HCT116 (cell line): ENCODE data around the gene GSTO1. TPM values are rescaled to one million over a fixed set of nuclear protein-coding genes. Genes with fewer than 3 reads are reported as not detected.

ENCODE experiments used
- ATAC-seq: fragments of 200-7000 bp; cut with Tn5 transposase; 2 replicates; pipeline ENCODE4 v1.9.1; 2020; ENCODE audit warnings: mild to moderate bottlenecking, moderate library complexity
- BruUV-seq: library from RNA; stranded (reverse); fragments of 400-500 nt; replicated peaks from 2 replicates; lab custom pipeline; 2021; lab: Mats Ljungman, UMichigan
- CTCF ChIA-PET: fragments of 300-600 bp; sonication (Branson Sonifier 250); formaldehyde crosslinking; loops from one replicate; lab custom pipeline; 2021; ENCODE audit warnings: antibody characterized with exemption; lab: Charles Lee
- POLR2A ChIA-PET: fragments of 300-600, 350-600 bp; sonication (Branson Sonifier 250); formaldehyde crosslinking; loops from one replicate; lab custom pipeline; 2021; ENCODE audit warnings: antibody characterized with exemption; lab: Charles Lee
- RAD21 ChIA-PET, 2 experiments: fragments of 300-600 bp; sonication (Branson Sonifier 250); formaldehyde crosslinking; loops; one replicate each; lab custom pipeline; 2023; ENCODE audit warnings: low total read pairs in 2 of 2; ENCODE audit not compliant: uncharacterized antibody in 2 of 2, unreplicated experiment in 2 of 2, low non-redundant PET in 1 of 2; lab: Charles Lee
- DNase-seq: peaks from one replicate; pipeline ENCODE4 v3.0.0-alpha.2; 2010; ENCODE audit warnings: low read depth, low spot score
- H2AFZ ChIP-seq: fragments of 200-600 bp; shearing (Covaris generic), sonication (generic); 2 replicates; pipeline ENCODE4 v1.6.1; 2017; ENCODE audit warnings: low read depth, mixed run types, mixed read lengths, antibody characterized with exemption, low read length; ENCODE audit not compliant: poor library complexity, severe bottlenecking
- H3K27ac ChIP-seq: 2 replicates; pipeline ENCODE4 v1.5.1; 2012; ENCODE audit warnings: low read depth, low read length
- H3K27me3 ChIP-seq: fragments of 200-600 bp; sonication (generic); 2 replicates; pipeline ENCODE4 v1.6.1; 2016; ENCODE audit warnings: mixed run types, low read length, mixed read lengths; ENCODE audit not compliant: insufficient read depth
- H3K36me3 ChIP-seq, 2 experiments: fragments of 200-500 bp in 1 of 2; fragments of 200-600 bp in 1 of 2; sonication (Bioruptor generic) in 1 of 2; sonication (generic) in 1 of 2; 2 replicates each; pipeline versions ENCODE4 v1.5.1 to v1.6.1; 2014 to 2016; ENCODE audit warnings: low read length in 2 of 2, inconsistent platforms in 1 of 2, mixed read lengths in 1 of 2, mixed run types in 1 of 2; ENCODE audit not compliant: insufficient read depth in 2 of 2, control insufficient read depth in 1 of 2
- H3K4me1 ChIP-seq, 2 experiments: fragments of 200-600 bp in 1 of 2; sonication (generic) in 1 of 2; 2 replicates each; pipeline versions ENCODE4 v1.5.1 to v1.6.1; 2012 to 2017; ENCODE audit warnings: low read length in 2 of 2, inconsistent platforms in 1 of 2, mild to moderate bottlenecking in 1 of 2, mixed read lengths in 1 of 2, mixed run types in 1 of 2, moderate library complexity in 1 of 2; ENCODE audit not compliant: insufficient read depth in 2 of 2, control insufficient read depth in 1 of 2
- H3K4me2 ChIP-seq: fragments of 200-600 bp; sonication (generic); 2 replicates; pipeline ENCODE4 v1.6.1; 2017; ENCODE audit warnings: mixed run types, low read length, mixed read lengths
- H3K4me3 ChIP-seq, 2 experiments: fragments of 200-600 bp in 1 of 2; sonication (generic) in 1 of 2; replicated peaks in 1 of 2; 2 replicates each; pipeline ENCODE4 v1.5.1; 2011 to 2016; ENCODE audit warnings: low read length in 2 of 2, control low read depth in 1 of 2, low read depth in 1 of 2, mild to moderate bottlenecking in 1 of 2, mixed read lengths in 1 of 2, mixed run types in 1 of 2
- H3K79me2 ChIP-seq: fragments of 200-600 bp; sonication (generic); 2 replicates; pipeline ENCODE4 v1.6.1; 2017; ENCODE audit warnings: mild to moderate bottlenecking, mixed run types, low read length, moderate library complexity, mixed read lengths; ENCODE audit not compliant: insufficient read depth
- H3K9ac ChIP-seq: fragments of 200-600 bp; sonication (generic); 2 replicates; pipeline ENCODE4 v1.6.1; 2016; ENCODE audit warnings: low read length, mixed read lengths
- H3K9me2 ChIP-seq: fragments of 200-600 bp; sonication (generic), shearing (Covaris generic); 2 replicates; pipeline ENCODE4 v1.6.1; 2017; ENCODE audit warnings: mixed run types, mild to moderate bottlenecking, moderate library complexity; ENCODE audit not compliant: insufficient read depth
- H3K9me3 ChIP-seq, 2 experiments: fragments of 200-500 bp in 1 of 2; fragments of 200-600 bp in 1 of 2; sonication (Bioruptor generic) in 1 of 2; sonication (generic) in 1 of 2; 2 replicates each; pipeline ENCODE4 v1.6.1; 2014 to 2017; ENCODE audit warnings: low read length in 2 of 2, mixed read lengths in 2 of 2, inconsistent platforms in 1 of 2, low read depth in 1 of 2, mild to moderate bottlenecking in 1 of 2, mixed run types in 1 of 2, moderate library complexity in 1 of 2; ENCODE audit not compliant: control insufficient read depth in 1 of 2, insufficient read depth in 1 of 2
- H4K20me1 ChIP-seq: fragments of 200-600 bp; sonication (generic), shearing (Covaris generic); 2 replicates; pipeline ENCODE4 v1.6.1; 2017; ENCODE audit warnings: mixed run types, mild to moderate bottlenecking, moderate library complexity; ENCODE audit not compliant: insufficient read depth
- ATF3 ChIP-seq: IDR thresholded peaks from 2 replicates; pipeline ENCODE4 v1.6.1; 2012
- CBX3 ChIP-seq: IDR thresholded peaks from 2 replicates; pipeline ENCODE4 v1.6.1; 2012; ENCODE audit warnings: low read depth
- CEBPB ChIP-seq: IDR thresholded peaks from 2 replicates; pipeline ENCODE4 v1.6.1; 2012; ENCODE audit warnings: low read depth
- CTCF ChIP-seq, 3 experiments: fragments of 200-600 bp in 1 of 3; sonication (generic) in 1 of 3; IDR thresholded peaks in 2 of 3; conservative IDR thresholded peaks in 1 of 3; 2 replicates each; pipeline ENCODE4 v1.5.1; 2012 to 2017; ENCODE audit warnings: low read depth in 2 of 3, low read length in 2 of 3, antibody characterized with exemption in 1 of 3, borderline replicate concordance in 1 of 3, control low read depth in 1 of 3, mild to moderate bottlenecking in 1 of 3, mixed read lengths in 1 of 3, mixed run types in 1 of 3, moderate library complexity in 1 of 3; ENCODE audit not compliant: insufficient read depth in 1 of 3
- EGR1 ChIP-seq: IDR thresholded peaks from 2 replicates; pipeline ENCODE4 v1.6.1; 2012; ENCODE audit warnings: low read depth
- ELF1 ChIP-seq: IDR thresholded peaks from 2 replicates; pipeline ENCODE4 v1.6.1; 2012; ENCODE audit warnings: low read depth, borderline replicate concordance
- EZH2 ChIP-seq: fragments of 200-600 bp; sonication (generic); IDR thresholded peaks from 2 replicates; pipeline ENCODE4 v1.6.1; 2017; ENCODE audit warnings: antibody characterized with exemption, mixed run types
- EZH2phosphoT487 ChIP-seq: fragments of 200-600 bp; IDR thresholded peaks from 2 replicates; pipeline ENCODE4 v1.6.1; 2018; ENCODE audit warnings: antibody characterized with exemption, borderline replicate concordance
- MAX ChIP-seq: IDR thresholded peaks from 2 replicates; pipeline ENCODE4 v1.6.1; 2012
- POLR2A ChIP-seq: IDR thresholded peaks from 2 replicates; pipeline ENCODE4 v1.7.0; 2011; ENCODE audit warnings: borderline replicate concordance; ENCODE audit not compliant: insufficient read depth, insufficient read length; ENCODE audit errors: extremely low read depth
- POLR2AphosphoS5 ChIP-seq: IDR thresholded peaks from 2 replicates; pipeline ENCODE4 v1.6.1; 2011; ENCODE audit warnings: mild to moderate bottlenecking, low read depth, low read length, moderate library complexity
- RAD21 ChIP-seq: IDR thresholded peaks from 2 replicates; pipeline ENCODE4 v1.6.1; 2012; ENCODE audit warnings: low read depth, mild to moderate bottlenecking
- REST ChIP-seq: IDR thresholded peaks from 2 replicates; pipeline ENCODE4 v1.6.1; 2012; ENCODE audit warnings: low read depth
- SIN3A ChIP-seq: IDR thresholded peaks from 2 replicates; pipeline ENCODE4 v1.6.1; 2012; ENCODE audit warnings: low read depth
- SP1 ChIP-seq: IDR thresholded peaks from 2 replicates; pipeline ENCODE4 v1.6.1; 2012; ENCODE audit warnings: low read depth
- TCF7L2 ChIP-seq: IDR thresholded peaks from 2 replicates; pipeline ENCODE4 v1.7.0; 2011; ENCODE audit warnings: borderline replicate concordance, inconsistent platforms; ENCODE audit not compliant: insufficient read depth, insufficient read length; ENCODE audit errors: extremely low read depth
- ZBTB33 ChIP-seq: IDR thresholded peaks from 2 replicates; pipeline ENCODE4 v1.6.1; 2011; ENCODE audit warnings: mild to moderate bottlenecking, low read length, moderate library complexity; ENCODE audit not compliant: insufficient replicate concordance; ENCODE audit errors: extremely low read depth
- ZFX ChIP-seq: fragments of 450-650 bp; IDR thresholded peaks from 2 replicates; pipeline ENCODE4 v1.6.1; 2017
- ZNF274 ChIP-seq: fragments of 200-500 bp; sonication (Bioruptor generic); IDR thresholded peaks from 2 replicates; pipeline ENCODE4 v1.6.1; 2014; ENCODE audit warnings: mild to moderate bottlenecking, low read depth, low read length, inconsistent platforms
- intact Hi-C: fragments of 100-400 bp; cut with micrococcal nuclease; formaldehyde crosslinking; loops from 2 replicates; pipeline ENCODE4 v1.10.0; 2022
- total RNA-seq: library from RNA; stranded (reverse); gene quantifications from one replicate; pipeline ENCODE4 v1.2.1, GENCODE V29; 2021; ENCODE audit not compliant: unreplicated experiment

The GSTO1 gene
- total RNA-seq, 1 experiment from 2014 or later = 179 TPM

GRCh38 chr10:104252368-104252767, 2.3 kb upstream of the GSTO1 start:
- Histone ChIP-seq H3K4me1 (peaks cover 14 to 29% of the 10 kb centered on the region in 2 experiments), H3K27me3 (no peaks in the 10 kb centered on the region), H3K4me2 (no peak overlapping the region), H3K27ac (no peak overlapping the region), H3K36me3 (peaks cover 1 to 6% of the 10 kb centered on the region in 2 experiments; a peak in 2 of 4 replicates), H3K9me3 (peaks cover 0 to 5% of the 10 kb centered on the region in 2 experiments; a peak in 1 of 4 replicates), H3K9me2 (no peaks in the 10 kb centered on the region), H2AFZ (no peak overlapping the region), H3K4me3 (no peak overlapping the region), H3K79me2 (peaks cover 29% of the 10 kb centered on the region), H3K9ac (no peak overlapping the region), H4K20me1 (no peaks in the 10 kb centered on the region)
- TF ChIP-seq SIN3A (no peak), POLR2AphosphoS5 (no peak), ZFX (no peak), RAD21 (no peak), CTCF (IDR thresholded peaks at IDR 0.05 in 2 of 3, conservative IDR thresholded peaks at IDR 0.05 in 1 of 3; ENCODE audit: borderline replicate concordance in 1 of 3, insufficient read depth in 1 of 3, low read depth in 2 of 3, low read length in 2 of 3) (no peak), CBX3 (no peak), EZH2 (no peak), MAX (no peak), EGR1 (no peak), ZNF274 (no peak), CEBPB (no peak), ZBTB33 (no peak), ELF1 (no peak), SP1 (no peak), TCF7L2 (no peak), POLR2A (no peak), REST (no peak), EZH2phosphoT487 (no peak), ATF3 (no peak)
- ChIA-PET RAD21 (no interaction called here), CTCF (no interaction called here), POLR2A (no interaction called here)
- DNase-seq = no peak
- ATAC-seq = no peak
- no TSS peak for BruUV-seq
- intact Hi-C loops = no loop called here
